GM12865 (cell line): ENCODE measurements around the gene RIBC2.

Experiments
- DNase-seq: peaks from one replicate; pipeline ENCODE4 v3.0.0; 2010; ENCODE audit warnings: low read depth
- H3K4me3 ChIP-seq: 2 replicates; pipeline ENCODE4 v1.5.1; 2011; ENCODE audit warnings: mild to moderate bottlenecking, low read depth, low read length, control low read depth
- CTCF ChIP-seq: IDR thresholded peaks from 2 replicates; pipeline ENCODE4 v1.5.1; 2011; ENCODE audit warnings: low read length, control low read depth, low read depth, inconsistent platforms; ENCODE audit not compliant: insufficient read depth; ENCODE audit errors: missing control alignments

The RIBC2 gene

GRCh38 chr22:45454275-45454674 lies 40.8 kb downstream of the RIBC2 start:
- no peak for TF ChIP-seq CTCF
- no peak for DNase-seq
- H3K4me3 ChIP-seq, result no peak overlapping the region

GRCh38 chr22:45455212-45455611 lies 41.7 kb downstream of the RIBC2 start:
- H3K4me3 ChIP-seq, result no peak overlapping the region
- TF ChIP-seq CTCF, result no peak
- DNase-seq, result no peak

GRCh38 chr22:45455621-45456020 lies 42.1 kb downstream of the RIBC2 start:
- no peak for DNase-seq
- no peak overlapping the region for H3K4me3 ChIP-seq
- no peak for TF ChIP-seq CTCF

- DNase-seq, result no peak
- no peak for TF ChIP-seq CTCF
- no peak overlapping the region for H3K4me3 ChIP-seq
These were observed 43.3 kb downstream of the RIBC2 start for GRCh38 chr22:45456811-45457210.

GRCh38 chr22:45458532-45458931 lies 45.0 kb downstream of the RIBC2 start:
- DNase-seq, result no peak
- no peak overlapping the region for H3K4me3 ChIP-seq
- TF ChIP-seq CTCF, result no peak

GRCh38 chr22:45459235-45459634 lies 45.7 kb downstream of the RIBC2 start:
- TF ChIP-seq CTCF, result no peak
- no peak for DNase-seq
- H3K4me3 ChIP-seq, result no peak overlapping the region

GRCh38 chr22:45460288-45461109 lies 47.0 kb downstream of the RIBC2 start:
- no peak overlapping the region for H3K4me3 ChIP-seq
- no peak for DNase-seq
- TF ChIP-seq CTCF, result no peak
